ENCODE measurements around the gene MCHR2.

DNA sequence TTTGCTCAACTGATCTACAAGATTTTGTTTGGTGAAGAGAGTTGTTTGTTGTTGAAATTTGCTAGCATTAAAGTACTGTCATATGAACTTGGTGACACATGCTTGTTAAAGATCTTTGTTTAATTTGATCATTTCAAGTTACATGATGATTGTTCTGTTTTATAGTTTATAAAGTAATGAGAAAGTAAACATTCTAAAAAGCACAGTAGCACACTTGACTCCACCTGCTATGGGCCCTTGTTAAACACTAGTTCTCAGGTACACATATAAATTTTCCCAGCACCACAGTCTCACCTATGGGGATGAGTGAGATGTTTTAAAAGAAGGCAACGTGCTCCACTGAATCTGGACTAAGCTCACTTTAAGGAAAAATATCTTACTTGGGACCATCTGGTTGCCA lies 14.1 kb downstream of the MCHR2 start:
- TF ChIP-seq, protein P1, sequence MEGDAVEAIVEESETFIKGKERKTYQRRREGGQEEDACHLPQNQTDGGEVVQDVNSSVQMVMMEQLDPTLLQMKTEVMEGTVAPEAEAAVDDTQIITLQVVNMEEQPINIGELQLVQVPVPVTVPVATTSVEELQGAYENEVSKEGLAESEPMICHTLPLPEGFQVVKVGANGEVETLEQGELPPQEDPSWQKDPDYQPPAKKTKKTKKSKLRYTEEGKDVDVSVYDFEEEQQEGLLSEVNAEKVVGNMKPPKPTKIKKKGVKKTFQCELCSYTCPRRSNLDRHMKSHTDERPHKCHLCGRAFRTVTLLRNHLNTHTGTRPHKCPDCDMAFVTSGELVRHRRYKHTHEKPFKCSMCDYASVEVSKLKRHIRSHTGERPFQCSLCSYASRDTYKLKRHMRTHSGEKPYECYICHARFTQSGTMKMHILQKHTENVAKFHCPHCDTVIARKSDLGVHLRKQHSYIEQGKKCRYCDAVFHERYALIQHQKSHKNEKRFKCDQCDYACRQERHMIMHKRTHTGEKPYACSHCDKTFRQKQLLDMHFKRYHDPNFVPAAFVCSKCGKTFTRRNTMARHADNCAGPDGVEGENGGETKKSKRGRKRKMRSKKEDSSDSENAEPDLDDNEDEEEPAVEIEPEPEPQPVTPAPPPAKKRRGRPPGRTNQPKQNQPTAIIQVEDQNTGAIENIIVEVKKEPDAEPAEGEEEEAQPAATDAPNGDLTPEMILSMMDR (IDR thresholded peaks at IDR 0.05; ENCODE audit: low read depth, low read length, poor library complexity, severe bottlenecking): no peak
- TF ChIP-seq EZH2phosphoT487 (IDR thresholded peaks at IDR 0.05; ENCODE audit: borderline replicate concordance, low read length): no peak

Data from DOHH2 (cell line).